ENCODE results near the gene SMIM45.

SMIM45 gene

DNA sequence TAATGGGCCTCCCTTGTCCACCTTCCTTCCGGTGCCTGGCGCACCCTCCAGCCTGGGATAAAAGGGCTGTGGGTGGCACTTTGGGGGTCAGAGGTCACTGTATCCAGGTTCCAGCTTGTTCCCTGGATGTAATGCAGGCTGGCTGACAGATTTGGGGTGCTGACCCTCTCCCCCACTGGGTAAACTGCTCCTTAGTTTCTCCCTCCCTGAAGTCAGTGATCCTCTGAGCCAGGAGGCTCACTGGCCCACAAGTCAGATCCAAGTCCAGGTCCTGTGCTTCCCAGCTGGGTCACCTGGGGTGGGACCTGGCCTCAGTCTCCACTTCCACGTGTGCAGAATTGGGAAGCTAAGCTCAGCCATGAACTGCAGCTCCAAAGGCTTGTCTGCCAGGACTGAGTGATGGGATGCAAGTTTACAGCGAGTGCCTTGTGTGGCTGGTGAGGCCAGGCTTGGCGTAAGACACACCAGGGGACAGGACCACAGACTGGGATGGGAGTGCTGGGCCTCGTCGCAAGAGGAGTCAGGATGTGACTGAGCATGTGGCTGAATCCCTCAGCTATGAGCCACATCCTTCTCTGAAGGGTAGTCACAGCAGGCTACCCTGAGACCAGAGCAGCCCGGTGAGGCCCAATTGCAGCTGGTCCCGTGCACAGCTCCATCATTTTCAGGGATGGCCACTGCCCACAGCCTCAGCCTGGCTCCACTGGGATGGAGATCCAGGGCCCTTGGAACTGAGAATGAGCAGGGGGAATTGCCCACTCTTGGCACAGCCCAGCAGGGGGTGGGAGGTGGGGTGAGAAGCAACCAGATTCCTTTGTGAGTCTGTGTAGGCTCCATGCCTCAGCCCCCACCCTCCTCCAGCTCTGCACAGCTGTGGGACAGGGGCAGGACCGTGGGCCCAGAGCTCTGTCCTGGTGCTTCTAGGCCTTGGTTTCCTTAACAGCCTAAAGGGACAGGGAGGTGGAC is 44.2 kb upstream of the SMIM45 start:
- no peaks in the 10 kb centered on the region; a peak in 1 of 4 replicates for H3K9me3 ChIP-seq (ENCODE audit: insufficient read depth in 2 of 2, low read depth in 1 of 2, low read length in 1 of 2)
- no peak overlapping the region for H3K4me3 ChIP-seq (ENCODE audit: extremely low read depth in 1 of 4, insufficient read depth in 2 of 4, low read depth in 3 of 4, low read length in 4 of 4)
- H2AK5ac ChIP-seq (ENCODE audit: low read depth, low read length) = no peak overlapping the region
- H3K27ac ChIP-seq (ENCODE audit: low read depth, low read length) = no peak overlapping the region
- H2BK20ac ChIP-seq (ENCODE audit: low read length) = no peak overlapping the region
- H3K4ac ChIP-seq (replicated peaks; ENCODE audit: insufficient read length, low read depth, low read length) = no peak overlapping the region
- no peaks in the 10 kb centered on the region for H3K79me1 ChIP-seq (ENCODE audit: low read depth, low read length)
- H2BK12ac ChIP-seq (ENCODE audit: low read depth, low read length) = no peak overlapping the region
- ChIA-PET CTCF (ENCODE audit: partially characterized antibody) (interaction anchor here (0.7 to 5.2 kb wide), 8 partner anchors 8 to 211 kb away, joined by 3 to 32 read pairs (median 4); partner anchors contain the start of gene TNFRSF13C), POLR2A (ENCODE audit: partially characterized antibody) (interaction anchor here (0.8 to 3.5 kb wide), 6 partner anchors 9 to 33 kb away, joined by 3 to 15 read pairs (median 7); partner anchors contain the start of gene TNFRSF13C)
- H2BK5ac ChIP-seq (ENCODE audit: low read depth, low read length) = no peak overlapping the region; the same call in 1 of the 2 replicates
- no peak overlapping the region; the same call in 1 of the 2 replicates for H3K18ac ChIP-seq (ENCODE audit: extremely low read depth, low read length)
- no peak overlapping the region for H3K4me2 ChIP-seq (ENCODE audit: insufficient read depth in 1 of 2, low read depth in 2 of 2, low read length in 2 of 2)
- peaks cover 12 to 36% (median 22%) of the 10 kb centered on the region in 4 experiments for H3K36me3 ChIP-seq (ENCODE audit: control insufficient read depth in 2 of 4, insufficient read depth in 4 of 4, low read length in 3 of 4)
- H4K91ac ChIP-seq (replicated peaks; ENCODE audit: insufficient read length, low read length) = no peak overlapping the region
- H4K20me1 ChIP-seq (replicated peaks in 1 of 2; ENCODE audit: control insufficient read depth in 1 of 2, insufficient read depth in 2 of 2, low read length in 2 of 2) = peaks cover 20 to 30% of the 10 kb centered on the region in 2 experiments
- no peak overlapping the region for H3K23ac ChIP-seq (ENCODE audit: insufficient read length)
- H3K23me2 ChIP-seq (ENCODE audit: low read depth, low read length) = peaks cover 2% of the 10 kb centered on the region; the same call in 1 of the 2 replicates
- FAIRE-seq (no peak), DNase-seq (ENCODE audit: low read depth in 1 of 2, low spot score in 2 of 2) (no peak)
- TF ChIP-seq HDAC6 (IDR thresholded peaks at IDR 0.05; ENCODE audit: low read depth, low read length) (no peak), POLR2AphosphoS5 (IDR thresholded peaks at IDR 0.05; ENCODE audit: low read depth, low read length) (peak; percentile 70)
- H3K56ac ChIP-seq (replicated peaks; ENCODE audit: insufficient read length, low read depth, low read length) = no peak overlapping the region
- no peak overlapping the region; the same call in 1 of the 2 replicates for H4K8ac ChIP-seq (ENCODE audit: extremely low read depth, insufficient read depth, low read length)
- H3K14ac ChIP-seq (ENCODE audit: insufficient read length) = no peak overlapping the region
- no peak overlapping the region for H2BK15ac ChIP-seq (ENCODE audit: low read length)
- H2AFZ ChIP-seq (ENCODE audit: low read length) = no peak overlapping the region
- H4K5ac ChIP-seq (ENCODE audit: insufficient read length, low read depth, low read length) = no peak overlapping the region
- 85% methylated on average over 10 of the region's 10 CpGs; no CpG with 5 or more reads in 1 of the 2 experiments for WGBS, 2 experiments (ENCODE audit: extremely low coverage in 1 of 2, insufficient coverage in 1 of 2, insufficient read length in 1 of 2, insufficient replicate concordance in 2 of 2, low coverage in 1 of 2, low lambda C conversion rate in 2 of 2, missing lambda C conversion rate in 1 of 2)
- peaks cover 0 to 23% (median 6%) of the 10 kb centered on the region in 4 experiments; a peak in 4 of 7 replicates for H3K4me1 ChIP-seq (replicated peaks in 1 of 4; ENCODE audit: control insufficient read depth in 3 of 4, insufficient read depth in 4 of 4, low read length in 3 of 4)
- H2BK120ac ChIP-seq (replicated peaks; ENCODE audit: low read depth, low read length) = no peak overlapping the region
- H3K9ac ChIP-seq (replicated peaks in 1 of 4; ENCODE audit: extremely low read depth in 1 of 4, low read depth in 3 of 4, low read length in 3 of 4) = no peak overlapping the region
- peaks cover 33 to 45% (median 41%) of the 10 kb centered on the region in 4 experiments for H3K27me3 ChIP-seq (replicated peaks in 1 of 4; ENCODE audit: control insufficient read depth in 3 of 4, extremely low read depth in 1 of 4, insufficient read depth in 3 of 4, low read length in 3 of 4)
- no peaks in the 10 kb centered on the region for H3K79me2 ChIP-seq (ENCODE audit: control insufficient read depth in 1 of 2, insufficient read depth in 2 of 2, low read length in 2 of 2)

Data from H1 (cell line).